Left ventricle myocardium inferior (tissue), 1 donor: ENCODE measurements around the gene SIT1. TPM values are rescaled to one million over a fixed set of nuclear protein-coding genes. Genes with fewer than 3 reads are reported as not detected.
A peak's percentile ranks its signal among the peaks of the same experiment; 100 is the strongest.

Experiments
- DNase-seq: peaks from one replicate; pipeline ENCODE4 v3.0.0-alpha.2; 2020
- H3K27ac ChIP-seq: fragments of 200-600 bp; replicated peaks from 2 replicates; pipeline ENCODE4 v1.8.0; 2021
- H3K27me3 ChIP-seq: fragments of 200-600 bp; 2 replicates; pipeline ENCODE4 v1.8.0; 2021; ENCODE audit warnings: low read depth
- H3K36me3 ChIP-seq: fragments of 200-600 bp; 2 replicates; pipeline ENCODE4 v1.8.0; 2021
- H3K4me1 ChIP-seq: fragments of 200-600 bp; 2 replicates; pipeline ENCODE4 v1.8.0; 2021
- H3K4me3 ChIP-seq: fragments of 200-600 bp; 2 replicates; pipeline ENCODE4 v1.8.0; 2021; ENCODE audit warnings: mild to moderate bottlenecking, moderate library complexity
- H3K9me3 ChIP-seq: fragments of 200-600 bp; replicated peaks from 2 replicates; pipeline ENCODE4 v1.8.0; 2021
- intact Hi-C: fragments of 100-400 bp; cut with micrococcal nuclease; formaldehyde crosslinking; loops from one replicate; pipeline ENCODE4 v1.11.0; 2022
- total RNA-seq: library from RNA; stranded (reverse); fragmentation: NEBNext Ultra II Directional; extraction: Animal tissue kit (Norgen Biotek cat#: 25700); gene quantifications from one replicate; pipeline ENCODE4 v1.2.1, GENCODE V29; 2021
- TF ChIP-seq, protein P1 (sequence below): fragments of 200-600 bp; IDR thresholded peaks from 2 replicates; pipeline ENCODE4 v1.8.0; 2021; ENCODE audit warnings: antibody characterized with exemption, mild to moderate bottlenecking, borderline replicate concordance
- donor health status: DM: no; HTN: yes; CAD: no; lungs with severe emphysema.

SIT1 gene
- total RNA-seq, 1 donor from 2014 or later, result not detected

DNA sequence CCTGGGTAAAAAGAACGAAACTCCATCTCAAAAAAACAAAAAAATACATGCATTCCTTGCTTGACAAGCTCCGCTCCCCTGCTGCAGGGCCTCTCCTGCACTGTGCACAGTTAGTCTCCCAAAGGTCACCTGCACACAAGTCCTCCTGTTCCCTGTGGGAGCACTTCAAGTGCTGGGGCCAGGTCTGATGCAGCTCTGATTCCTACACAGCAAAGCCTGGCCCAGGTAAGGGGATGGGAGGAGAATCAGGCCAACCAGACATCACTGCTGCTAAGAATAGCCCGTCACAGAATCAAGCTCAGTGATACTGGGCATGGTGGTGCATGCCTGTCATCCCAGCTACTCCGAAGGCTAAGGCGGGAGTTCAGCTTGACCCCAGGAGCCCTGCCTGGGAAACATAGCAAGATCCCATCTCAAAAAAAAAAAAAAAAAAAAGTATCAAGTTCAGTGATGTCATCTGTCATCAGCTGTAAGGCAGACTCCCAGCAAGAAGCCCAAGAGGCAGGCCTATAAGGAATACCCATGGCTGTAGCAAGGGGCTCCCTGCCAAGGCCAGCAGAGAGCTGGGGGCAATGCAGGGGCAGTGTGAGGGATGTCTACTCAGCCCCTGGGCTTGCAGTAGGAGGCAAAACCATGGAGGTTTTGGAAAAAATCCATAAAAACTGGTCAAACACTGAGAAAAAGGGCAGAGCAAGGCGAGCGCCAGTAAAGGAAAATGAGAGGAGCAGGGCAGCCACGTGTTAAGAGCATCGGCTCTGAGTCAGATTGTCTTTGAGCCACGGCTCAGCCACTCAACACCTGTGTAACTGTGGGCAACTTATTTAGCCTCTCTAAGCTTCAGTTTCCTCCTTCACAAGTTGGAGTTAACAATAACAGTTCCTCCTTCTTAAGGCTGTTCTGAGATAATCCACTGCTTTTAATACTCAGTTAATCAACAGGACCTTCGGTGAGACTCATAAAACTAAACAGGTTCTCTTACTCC lies 35.8 kb upstream of the SIT1 start:
- DNase-seq, result peak; percentile 36
- H3K4me3 ChIP-seq, result peak overlapping the region; percentile 78
- intact Hi-C loops, result no loop called here
- TF ChIP-seq, protein P1, sequence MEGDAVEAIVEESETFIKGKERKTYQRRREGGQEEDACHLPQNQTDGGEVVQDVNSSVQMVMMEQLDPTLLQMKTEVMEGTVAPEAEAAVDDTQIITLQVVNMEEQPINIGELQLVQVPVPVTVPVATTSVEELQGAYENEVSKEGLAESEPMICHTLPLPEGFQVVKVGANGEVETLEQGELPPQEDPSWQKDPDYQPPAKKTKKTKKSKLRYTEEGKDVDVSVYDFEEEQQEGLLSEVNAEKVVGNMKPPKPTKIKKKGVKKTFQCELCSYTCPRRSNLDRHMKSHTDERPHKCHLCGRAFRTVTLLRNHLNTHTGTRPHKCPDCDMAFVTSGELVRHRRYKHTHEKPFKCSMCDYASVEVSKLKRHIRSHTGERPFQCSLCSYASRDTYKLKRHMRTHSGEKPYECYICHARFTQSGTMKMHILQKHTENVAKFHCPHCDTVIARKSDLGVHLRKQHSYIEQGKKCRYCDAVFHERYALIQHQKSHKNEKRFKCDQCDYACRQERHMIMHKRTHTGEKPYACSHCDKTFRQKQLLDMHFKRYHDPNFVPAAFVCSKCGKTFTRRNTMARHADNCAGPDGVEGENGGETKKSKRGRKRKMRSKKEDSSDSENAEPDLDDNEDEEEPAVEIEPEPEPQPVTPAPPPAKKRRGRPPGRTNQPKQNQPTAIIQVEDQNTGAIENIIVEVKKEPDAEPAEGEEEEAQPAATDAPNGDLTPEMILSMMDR, result no peak
- H3K36me3 ChIP-seq, result peaks cover 48% of the 10 kb centered on the region
- H3K27ac ChIP-seq, result peak overlapping the region; percentile 98
- peaks cover 77% of the 10 kb centered on the region for H3K4me1 ChIP-seq
- no peaks in the 10 kb centered on the region for H3K9me3 ChIP-seq
- H3K27me3 ChIP-seq, result no peaks in the 10 kb centered on the region

DNA sequence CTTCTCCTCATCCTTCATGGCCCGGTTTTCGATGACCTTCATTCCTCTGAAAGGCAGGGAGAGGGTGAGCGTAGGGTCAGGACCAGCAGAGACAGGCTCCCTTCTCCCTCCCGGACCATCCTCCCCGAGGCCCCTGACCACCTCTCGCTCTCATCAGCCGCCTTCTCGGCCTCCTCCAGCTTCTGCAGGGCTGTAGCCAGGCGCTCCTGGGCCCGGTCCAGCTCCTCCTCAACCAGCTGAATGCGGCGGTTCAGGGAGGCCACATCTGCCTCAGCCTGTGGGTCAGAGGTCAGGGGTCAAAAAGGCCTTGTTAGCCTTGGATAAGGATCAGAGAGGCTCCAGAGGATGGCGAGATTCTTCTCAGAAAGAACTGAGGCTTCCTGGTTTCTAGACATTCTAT lies 34.8 kb upstream of the SIT1 start:
- intact Hi-C loops, result no loop called here
- TF ChIP-seq, protein P1, result no peak
- H3K9me3 ChIP-seq, result no peaks in the 10 kb centered on the region
- H3K4me1 ChIP-seq, result peaks cover 68% of the 10 kb centered on the region
- H3K27me3 ChIP-seq, result no peaks in the 10 kb centered on the region
- H3K36me3 ChIP-seq, result peaks cover 48% of the 10 kb centered on the region
- no peak for DNase-seq
- peak overlapping the region; percentile 98 for H3K27ac ChIP-seq
- peak overlapping the region; percentile 78 for H3K4me3 ChIP-seq

GRCh38 chr9:35684921-35685320 lies 34.2 kb upstream of the SIT1 start:
- Histone ChIP-seq H3K36me3 (peaks cover 48% of the 10 kb centered on the region), H3K4me1 (peaks cover 62% of the 10 kb centered on the region), H3K9me3 (no peaks in the 10 kb centered on the region), H3K27ac (peak overlapping the region; percentile 98), H3K4me3 (peak overlapping the region; percentile 78), H3K27me3 (no peaks in the 10 kb centered on the region)
- intact Hi-C loops, result no loop called here
- no peak for DNase-seq
- TF ChIP-seq, protein P1, result no peak

GRCh38 chr9:35683323-35683722 lies 32.6 kb upstream of the SIT1 start:
- Histone ChIP-seq H3K4me3 (no peak overlapping the region), H3K36me3 (peaks cover 48% of the 10 kb centered on the region), H3K27me3 (no peaks in the 10 kb centered on the region), H3K9me3 (no peaks in the 10 kb centered on the region), H3K4me1 (peaks cover 49% of the 10 kb centered on the region), H3K27ac (no peak overlapping the region)
- no peak for DNase-seq
- intact Hi-C loops, result no loop called here
- TF ChIP-seq, protein P1, result no peak

GRCh38 chr9:35682520-35683315 lies 32.0 kb upstream of the SIT1 start:
- Histone ChIP-seq H3K4me1 (peaks cover 43% of the 10 kb centered on the region), H3K36me3 (peaks cover 47% of the 10 kb centered on the region), H3K27me3 (no peaks in the 10 kb centered on the region), H3K4me3 (no peak overlapping the region), H3K9me3 (no peaks in the 10 kb centered on the region), H3K27ac (peak overlapping the region; percentile 8)
- TF ChIP-seq, protein P1, result no peak
- intact Hi-C loops, result no loop called here
- no peak for DNase-seq
